Osteocyte (in vitro differentiated cells): ENCODE results near the gene SRGAP3. TPM values are rescaled to one million over a fixed set of nuclear protein-coding genes. Genes with fewer than 3 reads are reported as not detected.

Experiments
- DNase-seq: peaks from one replicate; pipeline ENCODE4 v3.0.0; 2021; ENCODE audit warnings: mixed read lengths; ENCODE audit not compliant: unreplicated experiment; ENCODE audit errors: extremely low spot score
- H3K27ac Mint-ChIP-seq: one replicate; pipeline ENCODE4 v1.8.0; 2021; ENCODE audit warnings: mild to moderate bottlenecking, mixed read lengths; ENCODE audit not compliant: unreplicated experiment
- H3K27me3 Mint-ChIP-seq: one replicate; pipeline ENCODE4 v1.8.0; 2021; ENCODE audit warnings: mixed read lengths; ENCODE audit not compliant: unreplicated experiment
- H3K36me3 Mint-ChIP-seq: one replicate; pipeline ENCODE4 v1.8.0; 2021; ENCODE audit warnings: mixed read lengths; ENCODE audit not compliant: unreplicated experiment
- H3K4me1 Mint-ChIP-seq: one replicate; pipeline ENCODE4 v1.8.0; 2021; ENCODE audit warnings: mixed read lengths; ENCODE audit not compliant: unreplicated experiment
- H3K4me3 Mint-ChIP-seq: one replicate; pipeline ENCODE4 v1.8.0; 2021; ENCODE audit warnings: mild to moderate bottlenecking, moderate library complexity, mixed read lengths; ENCODE audit not compliant: unreplicated experiment
- H3K9me3 Mint-ChIP-seq: one replicate; pipeline ENCODE4 v1.8.0; 2021; ENCODE audit warnings: mixed read lengths; ENCODE audit not compliant: unreplicated experiment
- CTCF ChIP-seq: fragments of 200-600 bp; sonication (generic); IDR thresholded peaks from 2 replicates; pipeline ENCODE4 v1.5.0; 2021; ENCODE audit warnings: antibody characterized with exemption, mild to moderate bottlenecking, moderate library complexity
- total RNA-seq: library from RNA; stranded (reverse); gene quantifications from 2 replicates; pipeline ENCODE4 v1.2.1, GENCODE V29; 2021

SRGAP3 gene
- total RNA-seq, 1 donor from 2014 or later = 2.6 TPM

- H3K27me3 Mint-ChIP-seq = peaks cover 30% of the 10 kb centered on the region
- DNase-seq = no peak
- no peak for TF ChIP-seq CTCF
- no peaks in the 10 kb centered on the region for H3K36me3 Mint-ChIP-seq
- H3K4me3 Mint-ChIP-seq = no peak overlapping the region
- H3K4me1 Mint-ChIP-seq = no peaks in the 10 kb centered on the region
- H3K9me3 Mint-ChIP-seq = no peaks in the 10 kb centered on the region
- no peak overlapping the region for H3K27ac Mint-ChIP-seq
Observed at GRCh38 chr3:9271903-9272302, 22.5 kb upstream of the SRGAP3 start.

- no peak overlapping the region for H3K4me3 Mint-ChIP-seq
- no peak for DNase-seq
- no peaks in the 10 kb centered on the region for H3K36me3 Mint-ChIP-seq
Observed at GRCh38 chr3:9270704-9271103, 21.3 kb upstream of the SRGAP3 start.

GRCh38 chr3:9266716-9267115 lies 17.3 kb upstream of the SRGAP3 start:
- Mint-ChIP-seq H3K27ac (no peak overlapping the region), H3K4me3 (no peak overlapping the region), H3K27me3 (peaks cover 30% of the 10 kb centered on the region), H3K9me3 (peaks cover 3% of the 10 kb centered on the region), H3K36me3 (no peaks in the 10 kb centered on the region), H3K4me1 (no peaks in the 10 kb centered on the region)
- TF ChIP-seq CTCF = no peak
- DNase-seq = no peak

More at GRCh38 chr3:9270704-9271103, 21.3 kb upstream of the SRGAP3 start:
- TF ChIP-seq CTCF = no peak
- Mint-ChIP-seq H3K27ac (no peak overlapping the region), H3K4me1 (no peaks in the 10 kb centered on the region), H3K9me3 (no peaks in the 10 kb centered on the region), H3K27me3 (peaks cover 22% of the 10 kb centered on the region)

- Mint-ChIP-seq H3K9me3 (peaks cover 3% of the 10 kb centered on the region), H3K27ac (no peak overlapping the region), H3K27me3 (peaks cover 33% of the 10 kb centered on the region), H3K4me3 (no peak overlapping the region), H3K4me1 (no peaks in the 10 kb centered on the region), H3K36me3 (no peaks in the 10 kb centered on the region)
- DNase-seq = no peak
- TF ChIP-seq CTCF = no peak
Observed at GRCh38 chr3:9260305-9260704, 10.9 kb upstream of the SRGAP3 start.

- no peak for DNase-seq
- TF ChIP-seq CTCF = no peak
- Mint-ChIP-seq H3K4me1 (no peaks in the 10 kb centered on the region), H3K36me3 (no peaks in the 10 kb centered on the region), H3K27ac (no peak overlapping the region), H3K27me3 (peaks cover 44% of the 10 kb centered on the region), H3K4me3 (no peak overlapping the region), H3K9me3 (peaks cover under 1% of the 10 kb centered on the region)
Observed at GRCh38 chr3:9257092-9257491, 7.6 kb upstream of the SRGAP3 start.
